Tibial artery (tissue), 4 donors: ENCODE results near the gene FAM83D.

Source experiments
- DNase-seq, 2 donors: peaks; one replicate each; pipeline ENCODE4 v3.0.0-alpha.2; 2019
- H3K27ac ChIP-seq, 2 donors: fragments of 200-600 bp; sonication (generic) in 1 of 2; 1 replicate in 1 of 2; 2 replicates in 1 of 2; pipeline ENCODE4 v1.5.1; 2018 to 2019; ENCODE audit warnings: mild to moderate bottlenecking in 1 of 2
- H3K27me3 ChIP-seq, 2 donors: fragments of 200-600 bp; sonication (generic) in 1 of 2; one replicate each; pipeline versions ENCODE4 v1.5.1 to v1.6.0; 2016 to 2019
- H3K36me3 ChIP-seq, 3 donors: fragments of 200-600 bp; sonication (generic) in 2 of 3; one replicate each; pipeline ENCODE4 v1.5.1; 2016 to 2019; ENCODE audit warnings: mild to moderate bottlenecking in 2 of 3
- H3K4me1 ChIP-seq, 4 donors: fragments of 200-600 bp; sonication (generic) in 2 of 4; 1 replicate in 3 of 4; 2 replicates in 1 of 4; pipeline ENCODE4 v1.5.1; 2016 to 2019
- H3K4me3 ChIP-seq, 2 donors: fragments of 200-600 bp; sonication (generic) in 1 of 2; 1 replicate in 1 of 2; 2 replicates in 1 of 2; pipeline ENCODE4 v1.5.1; 2018 to 2019; ENCODE audit warnings: mild to moderate bottlenecking in 2 of 2
- H3K9me3 ChIP-seq, 3 donors: fragments of 200-600 bp; sonication (generic) in 1 of 3; one replicate each; pipeline ENCODE4 v1.5.1; 2016 to 2019
- CTCF ChIP-seq, 2 experiments: fragments of 200-600 bp in 1 of 2; fragments of 450-650 bp in 1 of 2; IDR thresholded peaks; one replicate each; pipeline ENCODE4 v1.5.1; 2017 to 2019; ENCODE audit warnings: antibody characterized with exemption in 2 of 2, mild to moderate bottlenecking in 1 of 2, moderate library complexity in 1 of 2
- intact Hi-C: fragments of 100-400 bp; cut with DNase I; formaldehyde crosslinking; loops from one replicate; pipeline ENCODE4 v1.15.0; 2023; ENCODE audit warnings: low total_unique reads

Gene FAM83D, protein sequence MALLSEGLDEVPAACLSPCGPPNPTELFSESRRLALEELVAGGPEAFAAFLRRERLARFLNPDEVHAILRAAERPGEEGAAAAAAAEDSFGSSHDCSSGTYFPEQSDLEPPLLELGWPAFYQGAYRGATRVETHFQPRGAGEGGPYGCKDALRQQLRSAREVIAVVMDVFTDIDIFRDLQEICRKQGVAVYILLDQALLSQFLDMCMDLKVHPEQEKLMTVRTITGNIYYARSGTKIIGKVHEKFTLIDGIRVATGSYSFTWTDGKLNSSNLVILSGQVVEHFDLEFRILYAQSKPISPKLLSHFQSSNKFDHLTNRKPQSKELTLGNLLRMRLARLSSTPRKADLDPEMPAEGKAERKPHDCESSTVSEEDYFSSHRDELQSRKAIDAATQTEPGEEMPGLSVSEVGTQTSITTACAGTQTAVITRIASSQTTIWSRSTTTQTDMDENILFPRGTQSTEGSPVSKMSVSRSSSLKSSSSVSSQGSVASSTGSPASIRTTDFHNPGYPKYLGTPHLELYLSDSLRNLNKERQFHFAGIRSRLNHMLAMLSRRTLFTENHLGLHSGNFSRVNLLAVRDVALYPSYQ

DNA sequence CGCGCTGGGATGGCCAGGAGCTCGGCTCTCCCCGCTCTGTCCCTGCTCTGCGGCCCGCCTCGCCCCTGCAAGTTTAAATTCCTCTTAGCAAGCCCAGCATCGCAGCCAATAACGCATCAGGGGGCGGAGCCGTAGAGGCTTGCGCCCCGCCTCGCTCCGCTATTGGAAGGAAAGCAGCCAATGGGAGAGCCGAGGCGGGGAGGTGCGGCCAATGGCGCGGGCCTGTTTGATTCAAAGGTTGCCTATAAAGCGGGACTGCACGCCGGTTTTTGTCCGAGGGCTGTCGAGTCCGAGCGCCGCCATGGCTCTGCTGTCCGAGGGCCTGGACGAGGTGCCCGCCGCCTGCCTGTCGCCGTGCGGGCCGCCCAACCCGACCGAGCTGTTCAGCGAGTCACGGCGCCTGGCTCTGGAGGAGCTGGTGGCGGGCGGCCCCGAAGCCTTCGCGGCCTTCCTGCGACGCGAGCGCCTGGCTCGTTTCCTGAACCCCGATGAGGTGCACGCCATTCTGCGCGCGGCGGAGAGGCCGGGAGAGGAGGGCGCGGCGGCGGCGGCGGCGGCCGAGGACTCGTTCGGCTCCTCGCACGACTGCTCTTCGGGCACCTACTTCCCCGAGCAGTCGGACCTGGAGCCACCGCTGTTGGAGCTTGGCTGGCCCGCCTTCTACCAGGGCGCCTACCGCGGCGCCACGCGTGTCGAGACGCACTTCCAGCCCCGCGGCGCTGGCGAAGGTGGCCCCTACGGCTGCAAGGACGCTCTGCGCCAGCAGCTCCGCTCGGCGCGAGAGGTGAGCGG, at the start of gene FAM83D:
Gene FAM83D (plus strand): TSS at position 276 of the 792 bp plus-strand sequence. CDS start 26 bp downstream, at position 302.
- Histone ChIP-seq H3K9me3 (no peaks in the 10 kb centered on the region), H3K4me3 (peak within 1 kb of the TSS; percentile 58 to 73), H3K27me3 (peaks cover 0 to 3% of the 10 kb centered on the region in 2 donors), H3K4me1 (peaks cover 0 to 18% (median 14%) of the 10 kb centered on the region in 4 donors), H3K27ac (peak within 1 kb of the TSS; percentile 14 to 42), H3K36me3 (no peaks in the 10 kb centered on the region)
- DNase-seq, result peak; percentile 90 to 95
- peak in 1 of 2 experiments; percentile 73 for TF ChIP-seq CTCF (IDR thresholded peaks at IDR 0.05)
- intact Hi-C loops, result loop anchor here (5.0 kb wide), 1 partner anchor 36 kb away; the partner anchor contains the start of gene DHX35

- Histone ChIP-seq H3K27ac (no peak overlapping the region), H3K4me3 (no peak overlapping the region), H3K4me1 (peaks cover 0 to 4% (median 0%) of the 10 kb centered on the region in 4 donors), H3K36me3 (no peaks in the 10 kb centered on the region), H3K9me3 (no peaks in the 10 kb centered on the region), H3K27me3 (peaks cover 0 to 39% of the 10 kb centered on the region in 2 donors)
- DNase-seq, result no peak
- intact Hi-C loops, result no loop called here
- no peak for TF ChIP-seq CTCF (IDR thresholded peaks at IDR 0.05)
These were observed 48.7 kb upstream of the FAM83D start for GRCh38 chr20:38877483-38877882.

DNA sequence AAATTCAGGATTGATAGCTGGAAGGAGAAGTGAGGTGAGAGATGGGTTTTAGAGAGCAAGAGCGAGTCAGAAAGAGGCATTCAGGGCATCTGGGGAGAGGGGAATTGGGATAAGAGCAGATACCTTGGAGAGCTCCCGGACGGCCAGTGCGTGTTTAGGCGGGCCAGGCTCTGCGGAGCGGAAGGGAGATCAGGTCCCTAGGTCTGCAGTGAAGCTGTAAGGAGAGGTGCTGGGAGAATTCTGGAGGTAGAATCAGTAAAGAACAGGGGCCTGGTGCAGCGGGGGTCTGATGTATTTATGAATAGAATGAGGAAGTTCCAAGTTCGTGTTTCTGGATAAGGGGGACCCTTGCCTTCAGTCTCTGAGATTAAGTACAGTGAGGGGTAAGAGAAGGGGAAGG, 47.4 kb upstream of the FAM83D start:
- TF ChIP-seq CTCF (IDR thresholded peaks at IDR 0.05), result no peak
- Histone ChIP-seq H3K9me3 (no peaks in the 10 kb centered on the region), H3K27me3 (peaks cover 0 to 40% of the 10 kb centered on the region in 2 donors), H3K36me3 (no peaks in the 10 kb centered on the region), H3K4me3 (no peak overlapping the region), H3K4me1 (peaks cover 0 to 4% (median 0%) of the 10 kb centered on the region in 4 donors), H3K27ac (no peak overlapping the region)
- DNase-seq, result no peak
- intact Hi-C loops, result no loop called here

DNA sequence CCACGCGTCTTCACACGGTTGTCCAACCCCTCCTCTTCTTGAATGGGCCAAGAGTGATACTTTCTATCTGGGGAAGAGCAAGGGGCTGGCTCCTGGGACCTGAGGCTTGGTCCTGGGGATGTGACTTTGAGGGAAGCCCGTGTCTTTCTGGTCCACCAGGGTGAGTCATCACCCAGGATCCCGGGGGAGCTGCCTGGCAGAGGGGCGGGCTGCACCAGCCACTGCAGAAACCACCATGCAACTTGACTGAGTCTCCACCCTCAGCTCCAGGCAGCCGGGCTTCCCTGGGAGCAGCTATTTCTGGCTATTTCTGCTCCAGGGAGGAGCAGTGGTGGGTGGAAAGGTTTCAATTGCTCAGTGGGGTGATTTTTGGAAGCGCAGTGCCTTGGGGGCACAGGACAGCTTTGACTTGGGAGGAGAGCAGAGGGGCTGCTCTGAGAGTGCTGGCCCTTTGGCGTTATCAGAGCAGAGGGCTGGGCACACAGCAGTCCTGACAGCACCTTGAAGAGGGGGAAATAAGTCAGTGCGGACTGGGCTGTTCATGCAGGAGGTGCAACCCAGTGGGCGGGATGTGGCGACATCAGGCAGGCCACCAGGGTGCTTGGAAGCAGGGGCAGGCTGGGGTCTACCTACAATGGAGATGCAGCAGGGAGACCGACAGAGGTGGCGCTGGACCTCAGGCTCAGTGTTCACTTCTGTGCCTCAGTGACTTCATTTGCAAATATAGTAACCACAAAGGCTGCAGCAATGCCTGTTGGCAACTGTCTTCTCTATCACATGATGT, 45.1 kb upstream of the FAM83D start:
- peaks cover 0 to 47% of the 10 kb centered on the region in 2 donors for H3K27me3 ChIP-seq
- no peak overlapping the region for H3K27ac ChIP-seq
- no peak for TF ChIP-seq CTCF (IDR thresholded peaks at IDR 0.05)
- DNase-seq, result no peak
- no peaks in the 10 kb centered on the region for H3K36me3 ChIP-seq
- intact Hi-C loops, result loop anchor here (10.0 kb wide), 1 partner anchor 156 kb away; the partner anchor contains the start of gene SLC32A1
- peaks cover 0 to 4% (median 0%) of the 10 kb centered on the region in 4 donors for H3K4me1 ChIP-seq
- no peaks in the 10 kb centered on the region for H3K9me3 ChIP-seq
- no peak overlapping the region for H3K4me3 ChIP-seq
